A673 (cell line): ENCODE data around the gene PCGF6.
A peak's percentile ranks its signal among the peaks of the same experiment; 100 is the strongest.

ENCODE experiments used
- CTCF ChIP-seq: fragments of 300-800, 200-600 bp; sonication (generic); conservative IDR thresholded peaks from 2 replicates; pipeline ENCODE4 v1.5.1; 2017; ENCODE audit warnings: low read depth, mild to moderate bottlenecking, antibody characterized with exemption, low read length, moderate library complexity, mixed read lengths
- EZH2 ChIP-seq: fragments of 200-600 bp; sonication (generic); IDR thresholded peaks from 2 replicates; pipeline ENCODE4 v1.6.1; 2017; ENCODE audit warnings: borderline replicate concordance, low read depth, mild to moderate bottlenecking, mixed read lengths, antibody characterized with exemption, low read length; ENCODE audit not compliant: poor library complexity, severe bottlenecking

DNA sequence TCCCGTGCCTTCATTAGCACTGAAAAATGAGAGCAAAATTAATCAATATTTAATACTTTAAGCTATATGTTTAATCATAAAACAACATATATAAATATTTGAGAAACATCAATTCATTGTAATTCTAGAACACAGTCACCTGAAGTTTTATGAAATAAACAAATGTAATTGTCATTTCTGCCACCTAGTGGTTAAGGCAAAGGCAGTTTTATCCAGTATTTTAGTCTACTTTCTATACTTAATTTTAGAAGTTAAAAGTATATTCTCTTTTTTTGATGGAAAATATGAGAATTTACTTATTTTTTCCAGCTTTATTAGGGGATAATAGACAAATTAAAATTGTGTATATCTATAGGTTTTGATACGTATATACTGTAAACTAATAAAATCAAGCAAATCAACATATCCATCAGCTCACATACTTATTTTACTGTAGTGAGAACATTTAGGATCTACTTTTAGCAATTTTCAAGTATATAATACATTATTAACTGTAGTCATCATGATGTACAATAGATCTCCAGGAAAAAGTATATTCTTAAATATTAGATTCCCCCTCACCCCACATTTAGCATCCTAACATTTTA, 16.9 kb downstream of the PCGF6 start:
- TF ChIP-seq CTCF: peak; percentile 76
- TF ChIP-seq EZH2: no peak
